Ovary (tissue), 3 donors: ENCODE results near the gene GLB1L3.

Source experiments
- EP300 ChIP-seq: sonication (generic); formaldehyde crosslinking; IDR thresholded peaks from one replicate; pipeline ENCODE4 v1.6.1; 2017; ENCODE audit warnings: antibody characterized with exemption
- POLR2A ChIP-seq: fragments of 450-650 bp; IDR thresholded peaks from one replicate; pipeline ENCODE4 v1.6.1; 2017; ENCODE audit warnings: antibody characterized with exemption, mild to moderate bottlenecking, moderate library complexity
- TF ChIP-seq, protein P1 (sequence below), 3 donors: fragments of 450-650 bp in 2 of 3; fragments of 200-600 bp in 1 of 3; IDR thresholded peaks; one replicate each; pipeline versions ENCODE4 v1.5.1 to v1.8.0; 2016 to 2022; ENCODE audit warnings: antibody characterized with exemption in 3 of 3, mild to moderate bottlenecking in 1 of 3
- donor health status: DM: no; HTN: no; CAD: no.

DNA sequence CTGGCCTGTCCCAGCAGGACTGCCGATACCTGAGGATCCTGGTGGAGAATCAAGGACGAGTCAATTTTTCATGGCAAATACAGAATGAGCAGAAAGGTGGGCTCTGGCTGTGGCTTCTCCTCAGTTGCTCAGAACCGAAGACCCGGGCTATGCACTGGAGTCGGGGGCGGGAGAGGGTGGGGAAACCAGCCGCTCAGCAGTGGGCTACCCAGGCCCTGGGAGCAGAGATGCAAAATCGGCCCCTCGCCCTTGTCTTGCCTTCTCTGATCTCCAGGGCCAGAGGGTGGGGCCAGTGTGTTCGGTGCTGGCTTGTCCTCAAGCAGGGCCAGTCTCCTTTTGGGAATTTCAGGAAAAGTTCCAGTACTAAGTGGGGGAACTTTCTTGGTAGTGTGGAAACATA is 37.2 kb downstream of the GLB1L3 start:
- TF ChIP-seq, protein P1, sequence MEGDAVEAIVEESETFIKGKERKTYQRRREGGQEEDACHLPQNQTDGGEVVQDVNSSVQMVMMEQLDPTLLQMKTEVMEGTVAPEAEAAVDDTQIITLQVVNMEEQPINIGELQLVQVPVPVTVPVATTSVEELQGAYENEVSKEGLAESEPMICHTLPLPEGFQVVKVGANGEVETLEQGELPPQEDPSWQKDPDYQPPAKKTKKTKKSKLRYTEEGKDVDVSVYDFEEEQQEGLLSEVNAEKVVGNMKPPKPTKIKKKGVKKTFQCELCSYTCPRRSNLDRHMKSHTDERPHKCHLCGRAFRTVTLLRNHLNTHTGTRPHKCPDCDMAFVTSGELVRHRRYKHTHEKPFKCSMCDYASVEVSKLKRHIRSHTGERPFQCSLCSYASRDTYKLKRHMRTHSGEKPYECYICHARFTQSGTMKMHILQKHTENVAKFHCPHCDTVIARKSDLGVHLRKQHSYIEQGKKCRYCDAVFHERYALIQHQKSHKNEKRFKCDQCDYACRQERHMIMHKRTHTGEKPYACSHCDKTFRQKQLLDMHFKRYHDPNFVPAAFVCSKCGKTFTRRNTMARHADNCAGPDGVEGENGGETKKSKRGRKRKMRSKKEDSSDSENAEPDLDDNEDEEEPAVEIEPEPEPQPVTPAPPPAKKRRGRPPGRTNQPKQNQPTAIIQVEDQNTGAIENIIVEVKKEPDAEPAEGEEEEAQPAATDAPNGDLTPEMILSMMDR (IDR thresholded peaks at IDR 0.05), result no peak
- TF ChIP-seq POLR2A (no peak), EP300 (no peak)
